Activated naive CD4-positive, alpha-beta T cell treated with anti-CD3 and anti-CD28 coated beads, Interleukin-2, amount 50 U/mL, for 16 hours (primary cell): ENCODE data around the gene GNAZ.

Source experiments
- DNase-seq: peaks from one replicate; pipeline ENCODE4 v3.0.0-alpha.2; 2020

GNAZ gene

DNA sequence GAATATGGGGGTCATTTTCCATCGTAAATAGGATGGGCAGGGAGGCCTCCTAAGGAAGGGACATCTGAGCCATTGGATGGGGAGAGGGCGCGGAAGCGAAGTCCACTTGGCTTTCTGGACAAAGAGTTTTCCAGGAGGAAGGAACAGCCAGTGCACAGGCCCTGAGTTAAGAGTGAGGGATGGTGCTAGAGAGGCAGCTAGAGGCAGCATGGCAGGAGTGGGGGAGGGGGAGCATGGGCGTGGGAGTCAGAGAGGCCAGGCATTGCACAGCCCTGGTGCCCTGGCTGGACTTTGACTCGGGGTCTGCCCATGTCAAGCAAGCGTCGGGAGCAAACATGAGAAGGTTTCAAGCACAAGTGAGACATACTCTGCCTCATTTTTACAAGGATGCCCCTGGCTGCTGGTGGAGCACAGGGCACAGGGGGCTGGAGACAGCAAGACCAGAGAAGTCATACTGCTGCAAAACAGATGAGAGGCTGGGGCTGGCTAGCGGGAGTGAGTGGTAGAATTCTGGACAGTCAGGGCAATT lies 9.0 kb downstream of the GNAZ start:
- DNase-seq: no peak

DNA sequence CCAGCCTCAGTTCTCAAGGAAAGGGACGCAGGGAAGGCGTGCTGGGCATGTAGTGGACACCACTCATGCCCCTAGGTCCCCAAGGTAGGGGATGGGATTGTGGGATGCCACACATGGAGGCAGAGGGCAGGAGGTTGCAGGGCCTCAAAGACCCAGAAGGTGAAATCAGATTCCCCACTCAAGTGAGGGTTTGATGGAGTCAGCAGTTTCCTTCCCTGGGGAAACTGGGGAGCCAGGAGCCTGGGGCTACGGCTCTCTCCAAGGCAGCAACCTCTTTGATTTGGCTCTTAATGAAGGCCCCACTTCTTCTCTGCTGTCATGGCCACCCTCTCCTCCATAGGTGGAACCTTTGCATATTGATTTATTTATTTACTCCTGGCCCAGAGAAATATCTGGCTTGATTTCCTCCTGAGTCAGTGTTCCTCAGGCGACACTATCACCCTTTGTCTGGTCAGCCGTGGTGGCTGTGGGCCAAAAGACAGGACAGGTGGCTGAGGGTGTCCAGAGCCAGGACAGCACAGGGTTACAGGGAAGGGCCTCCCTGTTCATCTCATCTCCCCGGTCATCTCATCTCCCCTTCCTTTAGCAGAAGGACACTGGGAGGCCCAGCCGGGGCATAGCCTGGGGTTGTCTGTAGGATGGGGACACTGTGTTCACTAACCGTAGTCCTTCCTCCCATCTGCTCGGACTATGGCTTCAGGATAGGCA lies 9.6 kb downstream of the GNAZ start:
- DNase-seq: no peak

DNA sequence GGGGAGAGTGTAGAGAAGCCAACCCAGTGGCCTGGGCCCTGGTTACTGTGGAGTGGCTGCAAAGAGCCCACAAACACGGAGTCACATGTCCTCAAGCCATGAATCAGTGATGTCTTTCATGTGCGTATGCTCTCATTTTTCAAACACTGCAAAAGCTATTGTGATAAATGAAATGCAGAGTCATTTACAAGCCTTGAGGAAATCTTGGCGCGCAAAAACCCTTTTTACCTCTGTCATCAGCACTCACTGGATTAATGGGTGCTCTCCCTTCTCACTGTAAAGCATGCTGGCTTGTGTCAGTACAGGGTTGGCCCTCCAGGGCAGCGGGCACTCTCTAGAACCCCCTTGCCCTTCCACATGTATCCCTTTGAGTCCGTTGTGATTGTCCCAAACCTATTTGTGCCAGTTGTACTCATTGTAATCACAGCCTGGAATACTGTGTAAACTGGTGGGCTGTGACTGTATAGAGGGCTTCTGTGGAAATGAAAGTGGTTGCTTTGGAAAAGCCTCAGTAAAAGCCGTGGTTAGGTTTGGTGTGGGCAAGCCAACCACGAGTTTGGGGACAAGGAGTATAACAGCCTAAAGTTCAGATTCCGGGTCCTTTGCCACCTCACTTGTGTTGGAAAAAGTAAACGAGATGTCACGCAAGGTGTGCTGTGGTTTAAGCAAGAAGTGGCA lies 10.4 kb downstream of the GNAZ start:
- DNase-seq: no peak

DNA sequence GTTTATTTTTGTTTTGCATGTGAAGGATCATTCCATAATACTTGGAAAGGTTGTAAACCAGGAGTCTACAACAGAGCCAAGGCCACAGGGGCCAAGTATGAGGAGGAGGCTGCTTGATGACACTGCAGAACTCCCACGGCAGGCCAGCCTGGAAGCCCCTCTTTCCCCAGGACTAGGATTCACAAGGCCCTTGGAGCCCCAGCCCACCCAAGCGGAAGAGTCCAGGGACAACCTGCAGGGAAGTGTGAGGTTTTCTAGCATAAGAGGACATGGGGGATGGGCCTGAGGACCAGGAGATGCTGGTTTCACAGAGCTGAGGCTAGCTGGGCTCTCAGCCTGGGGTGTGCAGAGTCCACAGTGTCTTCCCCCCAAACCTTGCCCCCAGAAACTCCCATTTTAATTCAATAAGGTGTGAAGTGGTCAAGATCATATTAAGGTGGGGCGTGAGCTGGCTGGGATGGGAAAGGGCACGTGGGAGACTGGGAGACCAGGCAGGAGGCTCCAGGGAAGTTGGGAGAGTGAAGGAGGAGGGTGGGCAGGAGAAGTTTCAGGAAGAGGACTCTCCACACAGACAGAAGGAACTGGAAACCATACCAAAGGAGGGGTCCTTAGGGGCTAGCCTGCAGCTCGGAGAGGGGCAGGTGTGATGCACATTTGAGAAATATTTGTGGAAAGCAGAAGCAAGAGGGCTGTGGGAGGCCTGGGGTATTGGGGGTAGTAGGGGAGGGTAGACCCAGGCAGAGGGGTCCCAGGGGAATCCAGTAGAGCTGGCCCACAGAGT lies 12.4 kb downstream of the GNAZ start:
- DNase-seq: no peak

DNA sequence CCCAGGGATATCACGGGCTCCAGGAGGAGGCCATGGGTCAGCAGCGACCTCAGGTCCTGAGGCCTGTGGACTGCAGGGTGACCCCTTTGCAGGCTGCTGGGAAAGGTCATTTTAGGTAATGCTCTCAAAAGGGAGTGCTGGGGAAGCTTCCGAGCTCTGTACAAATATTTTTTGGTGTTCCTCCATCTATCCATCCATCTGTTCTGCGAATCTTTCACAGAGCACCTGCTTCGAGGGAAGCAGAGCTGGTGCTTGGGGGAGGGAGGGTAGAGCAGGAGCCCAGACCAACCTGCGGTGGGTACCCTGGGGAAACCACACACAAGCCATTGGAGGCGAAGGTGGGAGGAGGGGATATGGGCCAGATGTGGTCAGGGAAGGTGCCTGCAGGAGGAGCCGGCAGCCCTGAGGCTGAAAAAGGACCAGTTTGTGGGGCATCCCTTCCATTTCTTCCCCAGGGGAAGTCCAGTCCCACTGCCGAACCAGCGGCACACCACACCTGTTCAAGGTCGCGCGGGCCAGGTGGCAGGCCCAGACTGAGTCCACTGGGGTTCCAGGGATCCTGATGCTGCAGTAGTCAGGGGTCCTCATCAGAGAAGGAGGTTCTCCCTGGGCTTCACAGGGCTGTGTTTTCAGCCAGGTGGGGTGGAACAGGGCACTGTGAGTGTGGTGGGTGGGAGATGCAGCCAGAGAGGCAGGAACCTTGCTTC lies 13.1 kb downstream of the GNAZ start:
- no peak for DNase-seq

DNA sequence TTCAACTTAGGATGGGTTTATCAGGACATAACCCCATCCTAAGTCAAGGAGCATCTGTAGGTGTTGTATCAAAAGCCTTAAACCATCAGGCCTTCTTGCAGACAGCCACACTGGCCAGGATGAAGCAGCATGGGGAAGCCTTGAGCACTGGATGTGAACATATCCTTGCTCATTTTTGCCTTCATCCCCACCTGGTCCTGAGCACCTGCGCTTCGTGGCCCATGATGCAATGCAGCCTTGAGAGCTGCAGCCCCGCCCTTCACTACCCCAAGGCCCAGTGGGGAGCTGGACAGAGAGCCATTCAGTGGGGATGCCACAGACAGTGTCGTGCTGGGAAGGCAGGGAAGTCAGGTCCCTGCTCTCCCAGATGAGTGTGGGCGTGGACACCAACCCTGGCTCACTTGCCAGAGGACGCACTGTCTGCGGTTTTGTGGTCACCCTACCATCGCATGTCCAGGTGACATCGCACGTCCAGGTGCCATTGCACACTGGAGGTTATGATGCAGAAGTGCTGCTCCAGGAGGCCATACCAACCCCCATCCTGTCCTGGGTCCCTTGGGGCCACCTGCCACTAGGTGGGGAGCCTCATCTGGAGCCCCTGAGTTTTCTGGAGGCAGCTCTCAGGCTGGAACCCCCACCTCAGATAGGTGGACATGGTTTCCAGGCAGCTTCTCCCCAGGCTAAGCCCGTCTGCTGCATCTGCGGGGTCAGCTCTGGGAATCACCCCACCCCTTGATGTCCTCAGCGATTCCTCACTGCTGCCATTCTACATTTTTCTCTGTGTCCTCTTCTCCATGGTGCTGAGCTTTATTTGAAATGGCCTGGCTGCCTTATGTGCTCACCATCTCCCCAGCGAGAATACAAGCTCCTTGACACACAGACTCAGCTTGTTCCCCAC lies 14.4 kb downstream of the GNAZ start:
- DNase-seq: no peak

DNA sequence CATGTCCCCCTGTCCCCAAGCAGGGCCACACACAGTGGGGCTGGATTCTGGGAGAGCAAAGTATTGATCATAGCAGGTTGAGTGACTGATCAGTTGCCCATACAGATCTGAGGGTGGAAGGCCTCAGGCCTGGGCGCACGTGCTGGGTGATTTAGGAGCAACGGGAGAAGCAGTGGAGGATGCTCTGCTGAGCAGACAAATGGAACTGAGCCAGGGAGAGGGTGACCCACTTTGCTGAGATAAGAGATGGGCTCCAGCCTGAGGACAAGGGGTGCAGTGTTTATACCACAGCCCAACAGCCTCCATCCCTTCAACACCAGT lies 15.0 kb downstream of the GNAZ start:
- DNase-seq: no peak

DNA sequence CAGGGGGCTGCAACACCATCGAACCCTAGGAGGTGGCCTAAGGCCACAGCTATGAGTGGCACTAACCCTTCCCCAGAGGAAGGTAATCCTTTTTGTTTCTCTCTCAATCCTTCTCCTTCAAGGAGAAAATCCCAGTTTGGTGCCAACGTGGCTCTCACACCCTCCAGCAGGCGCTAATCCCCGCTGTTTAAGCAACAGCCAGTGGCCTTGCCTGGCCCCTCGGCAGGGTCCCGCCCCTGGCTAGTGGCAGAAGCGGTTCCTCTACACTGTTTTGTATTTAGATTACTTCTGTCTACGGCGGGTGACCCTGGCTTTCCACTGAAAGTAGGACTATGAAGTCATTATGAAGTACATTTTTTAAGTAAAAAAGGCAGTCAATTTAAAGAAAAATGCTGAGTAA lies 15.5 kb downstream of the GNAZ start:
- no peak for DNase-seq

DNA sequence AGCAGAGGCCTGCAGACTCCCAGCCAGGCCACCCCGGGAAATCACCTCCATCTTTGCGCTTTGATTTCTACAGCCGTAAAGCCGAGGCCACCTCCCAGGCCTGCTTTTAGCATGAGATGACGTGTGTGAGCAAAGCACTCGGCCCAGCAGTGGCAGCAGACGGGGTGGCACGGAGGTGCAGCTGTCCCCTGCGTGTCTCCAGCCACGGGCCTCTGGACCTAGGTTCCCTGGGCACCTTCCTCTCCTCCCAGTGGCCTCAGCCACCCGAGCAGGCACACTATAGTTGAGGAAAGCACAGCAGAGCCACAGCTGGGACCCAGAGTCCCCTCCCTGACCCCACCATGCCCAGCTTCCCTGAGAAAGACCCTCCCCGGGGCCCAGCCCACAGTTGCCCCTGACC lies 15.9 kb downstream of the GNAZ start:
- no peak for DNase-seq

DNA sequence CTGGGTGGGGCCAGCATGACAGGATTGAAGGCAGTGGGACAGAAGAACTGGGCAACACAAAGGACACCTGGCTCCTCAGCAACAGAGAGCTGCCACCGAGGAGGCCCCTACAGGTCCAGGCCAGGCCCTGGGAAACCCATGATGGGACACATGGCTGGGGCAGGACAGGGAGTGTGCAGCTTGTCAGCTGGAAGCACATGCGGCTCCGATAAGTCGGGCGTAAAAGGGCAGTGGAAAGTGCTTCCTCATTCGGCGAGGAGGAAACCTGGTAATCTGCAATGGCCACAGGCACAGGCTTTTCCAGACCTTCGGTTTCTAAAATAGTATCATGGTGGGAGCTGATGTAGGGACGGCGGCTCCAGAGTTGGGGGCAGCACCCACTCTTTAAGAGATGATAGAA lies 16.5 kb downstream of the GNAZ start:
- DNase-seq: no peak

DNA sequence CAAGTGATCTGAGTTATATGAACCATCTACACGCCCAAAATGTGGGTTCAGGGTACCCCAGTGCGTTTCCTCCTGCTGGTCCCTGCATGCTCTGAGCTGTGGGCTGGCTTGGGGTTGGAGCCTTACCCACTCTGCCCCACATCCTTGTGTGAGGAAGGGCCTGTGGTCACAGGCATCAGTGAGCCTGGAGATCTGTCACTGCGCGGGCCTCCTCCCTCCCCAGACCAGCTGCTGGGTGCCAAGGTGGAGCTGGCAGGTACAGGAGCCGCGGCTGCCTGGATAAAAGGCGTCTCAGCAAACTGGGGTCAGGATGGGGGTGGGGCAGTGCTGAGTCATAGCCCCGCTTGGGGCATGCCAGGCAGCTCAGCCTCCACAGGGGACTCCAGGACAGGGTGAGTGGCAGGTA lies 17.9 kb downstream of the GNAZ start:
- DNase-seq: no peak

DNA sequence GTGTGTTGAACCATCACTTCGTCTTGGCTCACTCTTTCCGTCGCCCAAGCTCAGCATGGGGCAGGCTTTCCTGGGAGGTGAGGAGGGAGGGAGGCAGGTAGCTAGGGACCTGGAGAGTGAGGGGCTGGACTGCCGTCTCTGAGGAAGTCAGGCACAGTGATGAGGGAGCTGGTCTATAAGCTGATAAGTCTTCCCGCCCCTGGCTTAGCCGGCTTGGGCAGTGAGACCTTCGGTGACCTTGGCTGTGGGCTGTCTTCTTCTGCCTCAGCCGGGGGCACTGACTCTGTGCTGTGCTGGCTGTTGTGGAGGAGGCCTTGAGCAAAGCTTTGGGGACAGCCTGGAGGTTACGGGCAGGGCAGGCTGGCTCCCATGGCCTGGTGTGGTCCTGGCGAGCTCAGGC lies 18.7 kb downstream of the GNAZ start:
- DNase-seq: no peak

DNA sequence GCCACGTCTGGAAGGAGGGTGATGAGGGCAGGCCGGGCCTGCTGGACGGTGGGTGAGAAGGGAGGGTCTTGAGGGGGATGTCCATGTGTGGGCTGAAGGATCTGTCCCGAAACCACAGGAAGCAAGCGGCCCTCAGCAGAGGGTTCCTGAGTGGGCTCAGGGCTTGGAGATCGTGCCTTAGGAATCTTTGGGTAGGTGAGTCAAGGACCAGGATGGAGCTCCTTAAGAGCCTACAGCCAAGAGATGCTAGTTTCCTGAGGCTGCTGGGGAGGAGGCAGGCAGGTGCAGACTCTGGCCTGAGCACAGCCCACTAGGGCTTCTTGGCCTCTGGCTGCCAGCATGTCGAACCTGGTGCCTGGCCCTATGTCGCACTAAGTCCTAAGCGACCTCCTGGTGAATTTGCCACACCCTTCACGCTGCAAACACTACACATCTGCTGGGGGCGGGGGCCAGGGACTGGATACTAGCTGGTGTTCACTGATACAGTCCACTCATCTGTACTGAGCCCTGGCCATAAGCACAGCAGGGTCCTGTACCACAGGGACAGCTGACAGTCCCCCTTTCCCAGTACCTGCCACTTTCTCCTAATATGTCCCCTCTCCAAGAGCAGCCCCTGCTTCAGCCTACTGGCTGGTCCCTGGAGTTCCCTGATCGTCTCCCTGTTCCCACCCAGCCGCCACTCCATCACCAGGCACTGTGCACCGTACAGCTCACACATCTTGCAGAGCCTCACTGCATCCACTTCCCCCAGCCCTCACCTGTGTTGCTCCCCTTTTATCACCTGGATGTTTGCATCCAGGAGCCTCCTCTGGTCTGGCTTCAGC lies 19.5 kb downstream of the GNAZ start:
- no peak for DNase-seq

DNA sequence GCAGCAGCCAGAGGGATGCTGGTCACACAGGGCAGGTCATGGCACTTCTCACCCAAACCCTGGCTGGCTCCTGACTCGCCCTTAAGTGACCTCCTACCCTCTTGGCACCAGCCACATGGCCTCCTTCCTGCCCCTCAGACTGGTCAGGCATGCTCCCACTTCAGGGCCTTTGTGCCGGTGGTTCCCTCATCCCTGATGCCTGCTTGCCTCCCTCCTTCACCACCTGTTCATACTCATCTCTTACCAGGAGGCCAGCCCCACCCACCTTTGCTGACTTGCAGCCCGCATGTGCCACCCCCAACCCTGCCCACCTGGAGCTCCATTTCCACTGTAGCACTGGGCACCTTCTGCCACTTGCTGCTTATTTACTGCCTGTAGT lies 20.1 kb downstream of the GNAZ start:
- DNase-seq: no peak

DNA sequence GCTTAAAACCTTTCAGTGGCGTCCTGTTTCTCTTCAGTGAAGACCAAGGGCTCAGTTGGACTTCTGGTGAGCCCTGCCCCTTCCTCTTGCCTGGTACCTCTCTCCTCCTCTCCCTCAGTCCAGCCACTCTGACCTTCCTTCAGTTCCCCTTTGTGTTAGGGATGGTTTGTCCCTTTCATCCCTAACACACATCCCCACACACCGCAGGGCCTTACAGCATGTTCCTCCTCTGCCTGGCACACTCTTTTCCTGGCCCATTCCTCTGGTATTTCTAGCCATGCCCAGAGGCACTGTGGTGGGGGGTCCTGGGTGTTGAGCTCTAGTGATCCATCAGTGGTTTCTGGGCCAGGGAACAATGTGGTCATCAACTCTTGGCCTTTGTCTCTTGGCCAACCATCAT lies 21.4 kb downstream of the GNAZ start:
- DNase-seq: no peak

DNA sequence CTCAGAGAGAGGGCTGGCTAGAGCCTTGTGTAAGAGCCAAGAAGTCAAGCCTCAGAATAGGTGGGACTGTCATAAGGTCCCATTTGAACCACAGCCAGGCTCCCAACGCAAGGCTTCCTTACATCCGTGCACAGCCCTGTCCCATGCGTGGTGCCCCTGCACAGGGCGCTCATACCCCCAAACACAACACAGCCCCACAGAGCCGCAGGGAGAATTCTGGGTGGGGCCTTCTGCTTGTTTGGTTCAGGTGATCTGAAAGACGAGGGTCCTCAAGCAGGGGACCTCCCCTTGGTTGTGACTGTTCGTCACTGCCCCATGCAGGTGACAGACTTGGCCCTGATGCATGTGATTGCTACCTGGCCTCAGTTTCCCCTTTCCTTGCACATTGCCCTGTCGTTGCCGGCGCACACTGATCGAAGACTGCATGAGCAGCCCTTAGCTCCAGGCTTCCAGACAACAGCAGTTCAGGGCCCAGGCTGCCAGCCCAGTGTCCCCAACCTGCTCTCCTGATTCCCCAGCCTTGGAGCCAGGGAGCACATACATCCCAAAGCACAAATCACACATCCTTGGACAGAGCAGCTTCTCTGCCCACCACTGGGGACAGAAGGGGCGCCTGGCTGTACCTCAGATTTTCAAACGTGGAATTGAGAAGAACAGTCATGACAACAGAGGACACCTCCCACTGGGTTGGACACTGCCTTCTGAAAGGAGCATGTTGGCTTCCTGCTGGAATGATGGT lies 22.1 kb downstream of the GNAZ start:
- no peak for DNase-seq

DNA sequence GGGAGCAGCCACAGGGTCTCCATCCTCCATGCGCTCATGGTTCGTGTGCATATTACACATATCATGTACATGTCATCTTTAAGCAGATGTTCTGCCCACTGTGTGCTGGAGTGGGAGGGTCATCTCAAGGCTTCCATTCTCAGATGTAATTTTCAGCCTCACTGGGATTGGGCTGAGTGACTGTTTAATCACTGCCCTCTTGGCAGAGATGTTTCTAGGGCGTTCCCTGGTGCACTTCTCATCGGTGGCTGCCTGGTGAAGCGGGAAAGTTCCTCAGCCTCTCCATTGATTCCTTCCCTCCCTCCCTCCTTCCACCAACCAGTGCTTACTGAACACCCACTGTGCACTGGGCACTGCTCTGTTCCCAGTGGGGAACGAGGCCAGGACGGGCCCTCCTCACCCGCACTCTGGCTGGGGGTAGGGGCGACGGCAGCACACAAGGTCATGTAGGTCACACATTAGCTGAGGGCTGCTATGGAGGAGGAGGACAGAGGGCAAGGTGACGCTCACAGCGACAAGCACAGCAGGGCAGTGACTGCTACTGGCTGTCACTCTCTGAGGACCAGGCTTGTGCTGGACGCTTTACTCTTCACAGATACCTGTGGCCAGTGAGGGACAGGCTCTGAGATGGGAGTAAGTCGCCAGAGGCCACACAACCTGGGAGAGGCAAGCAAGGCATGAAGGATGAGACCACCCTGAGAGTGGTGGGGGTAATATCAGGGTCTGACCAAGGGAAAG lies 22.9 kb downstream of the GNAZ start:
- DNase-seq: no peak

DNA sequence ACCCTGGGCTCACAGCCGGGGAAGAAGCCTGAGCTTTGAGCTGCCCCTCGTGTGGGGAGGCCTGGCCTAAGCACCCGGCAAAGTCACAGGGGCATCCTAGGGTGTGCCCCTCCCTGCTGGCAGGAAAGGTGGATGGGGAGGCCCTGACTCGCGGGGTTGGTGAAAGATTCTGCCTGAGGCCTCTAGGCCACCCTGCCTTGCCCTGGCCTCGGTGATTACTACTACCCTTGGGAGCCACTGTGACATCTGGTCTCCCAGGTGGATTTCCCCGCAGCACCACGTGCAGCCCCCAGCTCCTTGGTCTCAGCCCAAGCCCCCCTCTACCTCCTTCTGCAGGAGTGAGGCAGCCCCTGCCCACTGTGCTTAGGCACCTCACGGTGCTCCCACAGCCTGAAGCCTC lies 23.9 kb downstream of the GNAZ start:
- DNase-seq: no peak

DNA sequence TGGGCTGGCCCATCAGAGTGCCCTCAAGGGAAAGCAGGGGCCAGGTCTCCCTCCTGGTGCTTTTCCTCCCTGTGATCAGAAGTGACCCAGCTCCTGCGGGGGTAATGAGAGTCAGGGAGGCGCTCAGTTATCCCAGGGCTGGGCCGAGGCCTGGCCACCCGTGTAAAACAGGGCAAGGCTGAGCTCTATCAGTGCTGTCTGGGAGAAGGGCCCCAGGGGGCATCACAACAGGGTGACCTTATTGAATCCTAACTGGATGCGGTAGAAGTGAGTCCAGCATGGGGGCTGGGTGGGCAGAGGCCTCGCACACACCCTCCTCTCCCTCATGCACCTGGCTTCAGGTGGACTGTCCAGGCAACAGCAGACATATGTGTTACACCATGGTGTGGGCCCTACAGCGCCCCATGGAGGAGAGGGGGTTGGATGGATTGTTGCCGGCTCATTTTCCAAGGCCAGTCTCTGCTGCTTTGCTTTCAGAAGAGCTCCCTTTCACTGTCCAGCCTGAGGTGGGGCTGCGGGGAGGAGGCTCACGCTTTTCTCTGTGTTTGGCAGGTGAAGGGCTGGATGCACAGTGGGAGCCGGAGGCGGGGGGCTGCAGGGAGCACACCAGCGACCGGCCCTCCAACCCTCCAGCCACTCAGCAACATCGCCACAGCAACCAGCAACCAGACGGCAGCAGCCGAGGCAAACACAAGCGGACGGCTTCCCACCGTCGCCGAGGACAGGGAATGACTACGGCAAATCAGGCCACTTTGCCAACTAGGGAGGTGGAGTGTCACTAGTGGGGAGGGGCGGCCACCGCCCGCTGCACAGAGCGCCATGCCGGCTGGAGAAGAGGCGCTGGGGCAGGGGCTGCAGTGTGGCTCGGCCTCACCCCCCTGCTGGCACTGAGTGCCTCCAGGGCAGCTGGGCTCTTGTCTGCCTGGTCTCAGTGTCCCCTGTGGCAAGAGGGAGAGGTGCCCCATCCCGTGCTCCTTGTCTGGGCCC lies 24.7 kb downstream of the GNAZ start:
- DNase-seq: no peak
